ENCODE data around the gene POLR2E. TPM values are rescaled to one million over a fixed set of nuclear protein-coding genes. Genes with fewer than 3 reads are reported as not detected.

The POLR2E gene
- total RNA-seq, 2 experiments from 2014 or later, result 176 to 177 TPM

DNA sequence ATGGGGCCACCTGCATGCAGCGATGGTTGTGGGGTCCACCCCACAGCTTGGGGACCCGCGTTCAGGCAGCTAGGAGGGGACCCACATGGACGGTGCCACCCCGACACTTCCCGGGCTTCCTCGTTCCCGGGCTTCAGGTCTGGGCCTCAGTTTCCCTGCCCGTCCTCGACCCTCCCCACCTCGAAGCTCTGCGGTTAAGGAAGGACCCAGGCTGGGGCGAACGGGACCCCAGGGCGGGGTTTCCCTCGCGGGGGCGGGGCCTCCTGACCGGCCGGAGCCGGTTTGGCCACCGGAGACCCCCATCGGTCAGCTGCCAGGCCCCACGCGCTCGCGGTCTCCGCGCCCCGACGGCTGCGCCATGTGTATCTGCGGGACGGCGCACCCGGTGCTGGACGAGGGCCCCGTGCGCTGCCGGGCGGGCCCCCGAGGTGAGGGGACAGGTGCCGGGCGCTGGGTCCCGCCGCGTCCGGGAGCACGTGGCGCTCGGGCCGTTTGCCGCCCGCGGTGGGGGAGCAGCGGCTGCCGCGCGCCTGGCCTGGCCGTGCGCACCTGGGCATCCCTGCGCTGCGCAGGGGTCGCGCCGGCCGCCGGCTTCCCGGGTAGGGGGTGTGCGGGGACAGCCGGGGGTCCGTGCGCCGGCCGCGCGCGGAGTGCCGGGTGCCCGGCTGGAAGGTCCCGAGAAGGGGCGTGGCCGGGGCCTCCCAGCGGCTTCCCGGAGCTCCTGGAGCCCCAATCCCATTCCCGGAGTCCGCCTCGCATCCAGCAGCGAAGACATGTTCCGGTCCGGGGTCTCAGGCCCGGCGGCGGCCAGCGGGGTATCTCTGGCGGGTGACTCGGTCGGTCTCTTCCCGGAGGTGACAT is 24.0 kb downstream of the POLR2E start:
- Mint-ChIP-seq H3K4me3 (peak overlapping the region; percentile 59), H3K4me1 (ENCODE audit: low read depth) (peaks cover 57% of the 10 kb centered on the region), H3K27me3 (ENCODE audit: low read depth) (no peaks in the 10 kb centered on the region), H3K9me3 (ENCODE audit: insufficient read depth) (no peaks in the 10 kb centered on the region), H3K27ac (peak overlapping the region; percentile 83), H3K36me3 (ENCODE audit: low read depth) (peaks cover 55% of the 10 kb centered on the region)
- no peak for DNase-seq
- ATAC-seq, result no peak
- CTCF ChIA-PET, result no interaction called here
- POLR2A ChIA-PET, result interaction anchor here (1.2 to 1.5 kb wide), 4 partner anchors 14 to 17 kb away, joined by 3 to 5 read pairs (median 4); no protein-coding TSS in a partner anchor

DNA sequence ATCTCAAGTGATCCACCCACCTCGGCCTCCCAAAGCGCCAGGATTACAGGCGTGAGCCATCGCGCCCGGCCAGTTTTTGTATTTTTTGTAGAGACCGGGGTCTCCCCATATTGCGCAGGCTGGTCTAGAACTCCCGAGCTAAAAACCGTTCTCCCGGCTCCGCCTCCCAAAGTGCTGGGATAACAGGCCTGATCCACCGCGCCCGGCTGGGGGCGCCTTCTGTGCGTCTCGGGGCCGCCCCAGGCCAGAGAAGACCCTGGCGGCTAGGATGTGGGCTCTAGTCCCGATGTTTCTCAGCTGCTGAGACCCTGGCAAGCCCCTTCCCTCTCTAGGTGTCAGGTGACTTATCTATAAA is 24.6 kb downstream of the POLR2E start:
- Mint-ChIP-seq H3K4me3 (peak overlapping the region; percentile 91), H3K27me3 (ENCODE audit: low read depth) (no peaks in the 10 kb centered on the region), H3K4me1 (ENCODE audit: low read depth) (peaks cover 57% of the 10 kb centered on the region), H3K9me3 (ENCODE audit: insufficient read depth) (no peaks in the 10 kb centered on the region), H3K36me3 (ENCODE audit: low read depth) (peaks cover 49% of the 10 kb centered on the region), H3K27ac (peak overlapping the region; percentile 7)
- ATAC-seq (no peak), DNase-seq (no peak)
- ChIA-PET CTCF (no interaction called here), POLR2A (interaction anchor here (0.6 to 1.5 kb wide), 5 partner anchors 9 to 199 kb away, joined by 3 to 5 read pairs (median 3); partner anchors contain the start of gene CIRBP)

GRCh38 chr19:1069009-1069779 is 26.0 kb downstream of the POLR2E start:
- H3K27ac Mint-ChIP-seq, result peak overlapping the region; percentile 96
- ATAC-seq (peak; percentile 14), DNase-seq (peak; percentile 82)
- CTCF ChIA-PET, result no interaction called here
- H3K36me3 Mint-ChIP-seq (ENCODE audit: low read depth), result peaks cover 46% of the 10 kb centered on the region
- peak overlapping the region; percentile 91 for H3K4me3 Mint-ChIP-seq
- POLR2A ChIA-PET, result interaction anchor here (1.0 to 5.5 kb wide), 6 partner anchors 10 to 200 kb away, joined by 3 to 113 read pairs (median 9); partner anchors contain the start of genes ABCA7, CIRBP and CNN2
- no peaks in the 10 kb centered on the region for H3K27me3 Mint-ChIP-seq (ENCODE audit: low read depth)
- H3K4me1 Mint-ChIP-seq (ENCODE audit: low read depth), result peaks cover 66% of the 10 kb centered on the region
- H3K9me3 Mint-ChIP-seq (ENCODE audit: insufficient read depth), result no peaks in the 10 kb centered on the region

- ATAC-seq (peak; percentile 4), DNase-seq (peak; percentile 88)
- H3K9me3 Mint-ChIP-seq (ENCODE audit: insufficient read depth), result no peaks in the 10 kb centered on the region
- ChIA-PET CTCF (interaction anchor here (1.5 to 4.8 kb wide), 8 partner anchors 8 to 198 kb away, joined by 6 to 33 read pairs (median 10); partner anchors contain the start of gene ABCA7), POLR2A (interaction anchor here (0.5 to 5.5 kb wide), 17 partner anchors 11 to 1436 kb away, joined by 3 to 113 read pairs (median 7); partner anchors contain the start of genes ABCA7, CIRBP, CNN2 and GPX4)
- H3K36me3 Mint-ChIP-seq (ENCODE audit: low read depth), result peaks cover 43% of the 10 kb centered on the region
- peak overlapping the region; percentile 96 for H3K27ac Mint-ChIP-seq
- peaks cover 65% of the 10 kb centered on the region for H3K4me1 Mint-ChIP-seq (ENCODE audit: low read depth)
- peak overlapping the region; percentile 91 for H3K4me3 Mint-ChIP-seq
- H3K27me3 Mint-ChIP-seq (ENCODE audit: low read depth), result no peaks in the 10 kb centered on the region
Measured at GRCh38 chr19:1068009-1069001, 26.9 kb downstream of the POLR2E start.

DNA sequence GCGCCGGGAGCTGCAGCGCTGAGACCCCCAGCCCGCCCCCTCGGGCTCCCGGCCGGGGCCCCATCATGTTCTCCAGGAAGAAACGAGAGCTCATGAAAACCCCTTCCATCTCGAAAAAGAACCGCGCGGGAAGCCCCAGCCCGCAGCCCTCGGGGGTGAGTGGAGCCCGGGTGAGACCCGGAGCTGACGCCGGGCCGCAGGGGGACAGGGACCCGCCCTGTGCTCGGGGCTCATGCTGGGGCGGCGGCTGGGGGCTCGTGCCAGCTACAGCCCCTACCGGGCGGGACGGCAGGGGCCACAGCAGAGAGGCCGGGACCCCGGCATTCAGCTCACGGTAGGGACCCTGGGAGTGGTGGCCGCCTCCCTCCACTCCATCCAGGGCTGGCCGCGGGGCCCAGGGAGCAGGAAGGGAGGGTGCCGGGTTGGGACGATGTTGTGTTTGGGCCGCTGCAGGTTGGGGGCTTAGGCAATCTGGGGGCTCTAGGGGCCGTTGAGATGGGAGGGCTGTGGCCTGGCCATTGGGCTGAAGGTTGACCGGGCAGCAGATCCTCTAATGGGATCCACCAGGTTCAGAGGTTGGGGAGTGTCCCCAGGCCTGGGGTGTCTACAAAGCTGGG is 27.7 kb downstream of the POLR2E start:
- Mint-ChIP-seq H3K4me3 (peak overlapping the region; percentile 91), H3K27ac (peak overlapping the region; percentile 96), H3K36me3 (ENCODE audit: low read depth) (peaks cover 36% of the 10 kb centered on the region), H3K4me1 (ENCODE audit: low read depth) (peaks cover 59% of the 10 kb centered on the region), H3K27me3 (ENCODE audit: low read depth) (no peaks in the 10 kb centered on the region), H3K9me3 (ENCODE audit: insufficient read depth) (no peaks in the 10 kb centered on the region)
- ATAC-seq, result peak; percentile 38
- peak; percentile 55 for DNase-seq
- CTCF ChIA-PET, result interaction anchor here (0.6 to 4.8 kb wide), 15 partner anchors 9 to 199 kb away, joined by 3 to 33 read pairs (median 6); partner anchors contain the start of genes ABCA7 and CNN2
- POLR2A ChIA-PET, result interaction anchor here (0.7 to 5.5 kb wide), 21 partner anchors 11 to 202 kb away, joined by 3 to 113 read pairs (median 4); partner anchors contain the start of genes ABCA7, CIRBP, CNN2 and GPX4

GRCh38 chr19:1066748-1067340 is 28.3 kb downstream of the POLR2E start, which contains the start of gene ARHGAP45:
Gene ARHGAP45, plus strand, starts transcription at chr19:1067167. Its CDS starts 239 bp downstream, at chr19:1067406.
- DNase-seq (peak; percentile 90), ATAC-seq (peak; percentile 60)
- Mint-ChIP-seq H3K27me3 (ENCODE audit: low read depth) (no peaks in the 10 kb centered on the region), H3K4me1 (ENCODE audit: low read depth) (peaks cover 53% of the 10 kb centered on the region), H3K4me3 (peak within 1 kb of the TSS; percentile 91), H3K36me3 (ENCODE audit: low read depth) (peaks cover 34% of the 10 kb centered on the region), H3K9me3 (ENCODE audit: insufficient read depth) (no peaks in the 10 kb centered on the region), H3K27ac (peak within 1 kb of the TSS; percentile 96)
- ChIA-PET POLR2A (interaction anchor here (0.7 to 5.5 kb wide), 19 partner anchors 11 to 202 kb away, joined by 3 to 113 read pairs (median 5); partner anchors contain the start of genes ABCA7, CIRBP, CNN2 and GPX4), CTCF (interaction anchor here (0.5 to 4.8 kb wide), 16 partner anchors 9 to 200 kb away, joined by 3 to 33 read pairs (median 6); partner anchors contain the start of genes ABCA7 and CNN2)

GRCh38 chr19:1066251-1066747 is 28.9 kb downstream of the POLR2E start:
- H3K27ac Mint-ChIP-seq, result peak overlapping the region; percentile 90
- no peak for ATAC-seq
- ChIA-PET CTCF (interaction anchor here (0.5 to 4.8 kb wide), 12 partner anchors 10 to 200 kb away, joined by 3 to 33 read pairs (median 9); partner anchors contain the start of gene ABCA7), POLR2A (interaction anchor here (1.0 to 5.5 kb wide), 11 partner anchors 11 to 46 kb away, joined by 3 to 113 read pairs (median 8); partner anchors contain the start of genes ABCA7, GPX4, RNU6-2 and TMEM259)
- H3K27me3 Mint-ChIP-seq (ENCODE audit: low read depth), result no peaks in the 10 kb centered on the region
- H3K4me1 Mint-ChIP-seq (ENCODE audit: low read depth), result peaks cover 50% of the 10 kb centered on the region
- no peak for DNase-seq
- peaks cover 33% of the 10 kb centered on the region for H3K36me3 Mint-ChIP-seq (ENCODE audit: low read depth)
- H3K4me3 Mint-ChIP-seq, result peak overlapping the region; percentile 91
- H3K9me3 Mint-ChIP-seq (ENCODE audit: insufficient read depth), result no peaks in the 10 kb centered on the region

GRCh38 chr19:1065606-1066109 is 29.5 kb downstream of the POLR2E start:
- DNase-seq (no peak), ATAC-seq (no peak)
- Mint-ChIP-seq H3K9me3 (ENCODE audit: insufficient read depth) (no peaks in the 10 kb centered on the region), H3K27me3 (ENCODE audit: low read depth) (no peaks in the 10 kb centered on the region), H3K4me3 (peak overlapping the region; percentile 38), H3K4me1 (ENCODE audit: low read depth) (peaks cover 50% of the 10 kb centered on the region), H3K27ac (peak overlapping the region; percentile 57), H3K36me3 (ENCODE audit: low read depth) (peaks cover 33% of the 10 kb centered on the region)
- ChIA-PET POLR2A (interaction anchor here (1.7 to 5.5 kb wide), 4 partner anchors 13 to 27 kb away, joined by 7 to 113 read pairs (median 36); partner anchors contain the start of gene ABCA7), CTCF (interaction anchor here (1.0 to 4.8 kb wide), 11 partner anchors 9 to 201 kb away, joined by 3 to 33 read pairs (median 5); partner anchors contain the start of gene ABCA7)

All from activated CD8-positive, alpha-beta T cell treated with anti-CD3 and anti-CD28 coated beads, Interleukin-2, amount 10 ng/mL, durations not matched to agents 7 days and 5 days (primary cell).